RWPE1 (cell line): ENCODE results near the gene LUC7L.

Experiments
- CTCF ChIA-PET: fragments of 350-600 bp; sonication (Branson Sonifier 250); formaldehyde crosslinking; extraction: SDS; loops from one replicate; lab custom pipeline; 2021; lab: Yijun Ruan, JAX
- POLR2A ChIA-PET: fragments of 400-600 bp; formaldehyde crosslinking; extraction: SDS; loops from one replicate; lab custom pipeline; 2020; ENCODE audit warnings: antibody characterized with exemption; ENCODE audit not compliant: low non-redundant PET; lab: Yijun Ruan, JAX
- DNase-seq: peaks from one replicate; pipeline ENCODE4 v3.0.0; 2012; ENCODE audit warnings: low spot score
- H3K27ac ChIP-seq: fragments of 450-650 bp; 2 replicates; pipeline ENCODE4 v1.5.1; 2017
- TF ChIP-seq, protein P1 (sequence below): fragments of 450-650 bp; conservative IDR thresholded peaks from 2 replicates; pipeline ENCODE4 v1.5.1; 2017; ENCODE audit warnings: low read depth, mild to moderate bottlenecking

LUC7L gene

DNA sequence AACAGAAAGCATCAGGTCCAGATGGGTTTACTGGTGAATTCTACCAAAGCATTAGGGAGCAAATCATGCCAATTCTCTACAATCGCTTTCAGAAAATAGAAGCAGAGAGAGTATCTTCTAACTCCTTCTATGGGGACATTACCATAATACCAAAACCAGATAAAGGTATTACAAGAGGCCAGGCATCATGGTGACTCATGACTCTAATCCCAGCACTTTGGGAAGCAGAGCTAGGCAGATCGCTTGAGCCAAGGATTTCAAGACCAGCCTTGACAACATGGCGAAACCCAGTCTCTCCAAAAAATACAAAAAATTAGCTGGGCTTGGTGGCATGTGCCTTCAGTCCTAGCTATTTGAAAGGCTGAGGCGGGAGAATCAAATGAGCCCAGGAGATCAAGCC is 26.0 kb downstream of the LUC7L start:
- POLR2A ChIA-PET: no interaction called here

DNA sequence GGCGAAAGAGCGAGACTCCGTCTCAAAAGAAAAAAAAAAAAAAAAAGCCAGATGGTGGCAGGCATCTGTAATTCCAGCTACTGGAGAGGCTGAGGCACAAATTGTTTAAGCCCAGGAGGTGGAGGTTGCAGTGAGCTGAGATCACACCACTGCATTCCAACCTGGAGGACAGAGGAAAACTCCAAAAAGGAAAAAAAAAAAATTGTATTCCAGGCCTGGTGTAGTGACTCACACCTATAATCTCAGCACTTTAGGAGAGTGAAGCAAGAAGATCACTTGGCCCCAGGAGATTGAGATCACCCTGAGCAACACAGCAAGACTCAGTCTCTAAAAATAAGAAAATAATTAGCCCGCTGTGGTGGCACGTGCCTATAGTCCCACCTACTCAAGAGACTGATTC is 28.9 kb downstream of the LUC7L start:
- H3K27ac ChIP-seq: no peak overlapping the region
- CTCF ChIA-PET: interaction anchor here (1.5 to 1.7 kb wide), 2 partner anchors 12 to 19 kb away, joined by 3 to 9 read pairs; no protein-coding TSS in a partner anchor
- DNase-seq: no peak
- POLR2A ChIA-PET: interaction anchor here (0.6 kb wide), 2 partner anchors 34 to 152 kb away, joined by 3 to 4 read pairs; partner anchors contain the start of genes AXIN1 and FAM234A
- TF ChIP-seq, protein P1, sequence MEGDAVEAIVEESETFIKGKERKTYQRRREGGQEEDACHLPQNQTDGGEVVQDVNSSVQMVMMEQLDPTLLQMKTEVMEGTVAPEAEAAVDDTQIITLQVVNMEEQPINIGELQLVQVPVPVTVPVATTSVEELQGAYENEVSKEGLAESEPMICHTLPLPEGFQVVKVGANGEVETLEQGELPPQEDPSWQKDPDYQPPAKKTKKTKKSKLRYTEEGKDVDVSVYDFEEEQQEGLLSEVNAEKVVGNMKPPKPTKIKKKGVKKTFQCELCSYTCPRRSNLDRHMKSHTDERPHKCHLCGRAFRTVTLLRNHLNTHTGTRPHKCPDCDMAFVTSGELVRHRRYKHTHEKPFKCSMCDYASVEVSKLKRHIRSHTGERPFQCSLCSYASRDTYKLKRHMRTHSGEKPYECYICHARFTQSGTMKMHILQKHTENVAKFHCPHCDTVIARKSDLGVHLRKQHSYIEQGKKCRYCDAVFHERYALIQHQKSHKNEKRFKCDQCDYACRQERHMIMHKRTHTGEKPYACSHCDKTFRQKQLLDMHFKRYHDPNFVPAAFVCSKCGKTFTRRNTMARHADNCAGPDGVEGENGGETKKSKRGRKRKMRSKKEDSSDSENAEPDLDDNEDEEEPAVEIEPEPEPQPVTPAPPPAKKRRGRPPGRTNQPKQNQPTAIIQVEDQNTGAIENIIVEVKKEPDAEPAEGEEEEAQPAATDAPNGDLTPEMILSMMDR: no peak

More for the DNA sequence above, 26.0 kb downstream of the LUC7L start:
- CTCF ChIA-PET: interaction anchor here (1.1 kb wide), 1 partner anchor 96 kb away, joined by 5 read pairs; no protein-coding TSS in a partner anchor
- no peak for DNase-seq
- TF ChIP-seq, protein P1: no peak
- H3K27ac ChIP-seq: no peak overlapping the region

DNA sequence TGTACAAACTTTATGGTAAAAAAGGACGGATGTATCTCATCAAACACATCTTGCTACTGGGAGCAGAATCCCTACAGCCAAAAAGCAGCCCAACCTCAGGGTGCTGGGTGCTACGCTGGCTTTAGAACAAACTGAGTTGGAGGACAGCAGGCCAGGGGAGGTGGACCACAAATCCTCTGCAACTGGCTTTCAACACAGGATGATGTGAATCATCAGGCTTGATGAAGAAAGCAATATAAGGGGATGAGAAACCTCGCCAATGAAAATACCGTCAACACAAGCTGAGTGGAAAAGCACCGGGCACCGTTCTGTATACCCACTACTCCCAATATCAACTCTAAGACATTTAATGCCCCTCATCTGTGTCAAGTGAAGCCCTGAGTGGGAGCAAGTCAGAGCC is 34.7 kb downstream of the LUC7L start:
- ChIA-PET POLR2A (no interaction called here), CTCF (no interaction called here)
- DNase-seq: no peak
- TF ChIP-seq, protein P1: no peak
- H3K27ac ChIP-seq: no peak overlapping the region

DNA sequence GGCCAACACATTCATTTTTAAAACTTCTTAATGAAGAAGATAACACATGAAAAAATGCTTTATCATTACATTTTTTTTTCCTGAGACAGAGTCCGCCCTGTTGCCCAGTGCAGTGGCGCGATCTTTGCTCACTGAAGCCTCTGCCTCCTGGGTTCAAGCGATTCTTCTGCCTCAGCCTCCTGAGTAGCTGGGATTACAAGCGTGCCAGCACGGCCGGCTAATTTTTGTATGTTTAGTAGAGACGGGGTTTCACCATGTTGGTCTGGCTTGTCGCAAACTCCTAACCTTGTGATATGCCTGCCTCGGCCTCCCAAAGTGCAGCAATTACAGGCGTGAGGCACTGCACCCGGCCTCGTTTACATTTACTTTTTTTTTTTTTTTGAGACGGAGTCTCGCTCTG is 35.8 kb downstream of the LUC7L start:
- ChIA-PET POLR2A (no interaction called here), CTCF (no interaction called here)
- TF ChIP-seq, protein P1: no peak
- no peak overlapping the region; the same call in 1 of the 2 replicates for H3K27ac ChIP-seq
- DNase-seq: no peak

DNA sequence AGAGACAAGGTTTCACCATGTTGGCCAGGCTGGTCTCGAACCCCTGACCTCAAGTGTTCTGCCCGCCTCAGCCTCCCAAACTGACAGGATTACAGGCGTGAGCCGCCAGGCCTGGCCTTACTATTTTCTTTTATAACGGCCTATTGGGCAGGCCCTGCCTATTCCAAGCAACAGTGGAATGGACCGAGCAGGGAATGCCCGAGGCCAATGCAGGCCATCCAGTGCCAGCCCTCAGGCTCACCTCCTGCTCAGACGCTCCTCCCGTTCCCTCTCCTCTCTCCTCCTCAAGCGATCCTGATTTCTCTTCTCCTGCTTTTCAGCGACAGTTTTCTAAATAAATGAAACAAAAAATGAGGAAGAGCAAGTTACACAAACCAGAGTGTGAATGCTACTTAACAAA is 36.6 kb downstream of the LUC7L start:
- H3K27ac ChIP-seq: no peak overlapping the region
- no peak for DNase-seq
- POLR2A ChIA-PET: no interaction called here
- CTCF ChIA-PET: no interaction called here
- TF ChIP-seq, protein P1: no peak

DNA sequence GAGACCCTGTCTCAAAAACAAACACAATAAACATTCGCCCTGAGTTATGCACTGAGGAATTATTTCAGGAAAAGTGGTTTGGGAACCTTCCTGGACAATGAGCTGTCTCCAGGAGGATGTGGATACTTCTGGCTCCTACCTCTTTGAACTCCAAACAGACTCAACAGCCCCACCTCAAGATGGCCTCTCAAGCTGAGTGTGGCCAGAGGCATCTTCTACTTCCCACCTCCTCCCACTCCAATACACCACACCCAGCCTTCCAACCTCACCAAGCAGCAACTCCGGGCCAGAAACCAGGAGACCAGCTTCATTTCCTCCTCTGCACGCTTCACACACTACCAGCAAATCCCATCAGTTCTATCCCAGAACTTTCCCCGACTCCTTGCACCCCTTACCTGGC is 37.4 kb downstream of the LUC7L start:
- TF ChIP-seq, protein P1: no peak
- CTCF ChIA-PET: interaction anchor here (0.9 kb wide), 2 partner anchors 10 to 170 kb away, joined by 3 to 6 read pairs; no protein-coding TSS in a partner anchor
- no peak for DNase-seq
- H3K27ac ChIP-seq: peak overlapping the region; percentile 29
- POLR2A ChIA-PET: no interaction called here
